Measurements from ENCODE around the gene GNAI1.

GNAI1 gene

DNA sequence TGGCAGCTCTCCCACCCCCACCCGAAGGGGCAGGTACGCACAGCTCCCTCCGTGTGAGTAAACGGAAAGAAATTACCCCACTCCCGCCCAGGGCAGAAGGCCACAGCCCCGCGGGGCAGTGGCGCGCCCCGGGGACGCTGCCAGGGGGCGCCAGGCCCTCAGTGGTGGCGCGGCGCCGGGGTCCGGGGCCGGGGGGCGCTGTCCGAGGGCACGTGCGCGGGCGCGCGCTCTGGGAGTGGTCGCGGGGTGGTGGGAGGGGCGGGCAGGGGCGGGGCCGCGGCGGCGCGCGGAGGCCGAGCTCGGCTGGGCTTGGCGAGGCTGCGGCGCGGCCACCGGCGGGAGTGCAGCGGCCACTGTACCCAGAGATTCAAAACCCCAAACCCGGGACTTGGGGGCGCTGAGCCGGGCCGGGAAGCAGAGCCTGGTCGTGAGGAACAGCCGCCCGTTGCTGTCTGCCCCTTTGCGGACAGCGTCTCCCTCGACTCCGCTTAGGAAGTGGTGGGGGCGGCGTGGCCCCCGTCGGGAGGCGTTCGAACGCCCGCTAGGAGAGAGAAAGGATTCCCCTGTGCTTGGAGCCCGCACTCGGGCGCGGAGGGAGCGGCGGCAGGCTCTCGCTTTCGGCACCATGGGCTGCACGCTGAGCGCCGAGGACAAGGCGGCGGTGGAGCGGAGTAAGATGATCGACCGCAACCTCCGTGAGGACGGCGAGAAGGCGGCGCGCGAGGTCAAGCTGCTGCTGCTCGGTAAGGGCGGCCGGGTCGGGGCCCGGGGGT, at the start of gene GNAI1:
Gene GNAI1 (plus strand): TSS at position 296 of the 773 bp plus-strand sequence. CDS start 330 bp downstream, at position 626.
- no peak for DNase-seq (ENCODE audit: low read depth)

DNA sequence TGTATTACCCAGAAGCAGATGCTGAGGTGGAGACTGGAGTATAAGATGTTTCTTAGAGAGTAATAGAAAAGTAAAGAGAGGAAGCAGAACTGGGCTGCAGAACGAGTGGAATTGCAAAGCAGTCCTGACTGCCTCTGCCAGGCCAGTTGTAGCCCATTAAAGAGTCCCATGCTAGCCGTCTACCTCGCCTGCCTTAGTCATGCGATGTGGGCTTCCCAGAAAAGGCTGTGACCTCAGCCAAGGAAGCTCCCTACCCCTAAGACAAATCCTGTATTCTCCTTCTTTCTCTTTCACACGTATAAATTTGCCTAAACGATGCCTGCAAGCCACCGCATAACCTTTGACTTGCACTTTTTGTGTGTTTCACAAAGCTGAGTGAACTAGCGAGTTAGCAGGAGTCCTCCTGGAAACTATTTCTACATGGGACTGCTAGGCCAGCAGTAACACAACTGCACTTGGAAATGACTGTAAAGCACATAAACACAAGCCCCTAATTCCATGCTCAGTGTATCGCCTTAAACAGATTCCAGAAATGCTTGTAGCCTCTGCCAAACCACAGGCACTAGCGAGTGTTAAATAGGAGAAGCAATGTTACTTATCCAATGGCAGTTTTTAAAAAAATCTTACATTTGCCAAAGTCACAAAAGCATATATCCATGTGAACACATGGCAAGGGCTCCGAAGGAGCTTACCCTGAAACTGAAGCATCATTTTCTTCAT, 47.4 kb upstream of the GNAI1 start:
- no peak for DNase-seq (ENCODE audit: low read depth)

DNA sequence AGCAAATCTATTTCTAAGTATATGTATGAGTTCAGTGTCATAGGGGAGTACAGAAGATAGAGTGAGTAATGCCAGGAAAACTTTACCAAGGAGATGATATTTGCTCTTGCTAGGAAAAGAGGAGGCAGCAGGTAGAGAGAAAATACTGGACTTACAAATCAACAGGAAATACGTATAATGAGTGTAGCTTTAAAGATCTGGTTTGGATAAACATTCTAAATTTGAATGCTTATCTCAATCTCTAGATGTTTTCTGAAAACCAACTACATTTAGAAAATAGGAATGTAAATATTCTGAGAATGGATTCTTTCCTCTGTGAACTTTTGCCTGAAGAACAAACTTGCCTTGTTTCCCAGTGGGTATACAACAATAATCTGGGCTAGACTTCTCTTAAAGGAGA, 46.9 kb upstream of the GNAI1 start:
- no peak for DNase-seq (ENCODE audit: low read depth)

DNA sequence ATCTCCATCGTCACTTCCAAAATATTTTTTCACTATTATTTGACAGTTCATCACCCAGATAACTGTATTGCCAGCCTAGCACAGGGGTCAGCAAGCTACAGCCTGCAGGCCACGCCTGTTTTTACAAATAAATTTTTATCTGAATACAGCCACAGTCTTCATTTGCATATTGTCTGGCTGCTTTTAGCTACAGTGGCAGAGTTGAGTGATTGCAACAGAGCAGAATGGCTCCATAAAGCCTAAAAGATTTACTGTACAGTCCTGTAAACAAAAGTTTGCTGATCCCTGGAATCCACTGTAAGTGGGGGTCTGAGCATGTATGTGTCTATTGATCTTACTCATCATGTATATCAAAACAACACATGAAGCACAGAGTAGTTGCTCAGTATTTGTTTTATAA, 45.9 kb upstream of the GNAI1 start:
- DNase-seq (ENCODE audit: low read depth) = no peak

DNA sequence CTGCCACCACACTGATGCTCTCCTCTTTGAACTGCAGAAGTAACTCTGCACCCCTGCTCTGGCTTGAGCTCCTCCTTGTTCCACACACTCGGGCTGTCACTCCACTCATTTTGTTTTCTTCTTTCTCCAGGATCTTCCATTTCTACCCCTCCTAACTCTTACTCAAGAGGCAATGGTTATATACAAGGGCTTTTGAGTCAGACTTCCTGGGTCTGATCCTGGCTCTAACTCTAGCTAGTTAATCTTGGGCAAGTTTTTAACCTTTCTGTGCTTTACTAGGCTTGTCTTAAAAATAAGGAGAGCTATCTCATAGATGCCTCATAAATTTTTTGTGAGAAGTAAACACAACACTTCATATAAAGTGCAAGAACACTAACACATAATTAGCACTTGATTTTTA, 45.3 kb upstream of the GNAI1 start:
- no peak for DNase-seq (ENCODE audit: low read depth)

DNA sequence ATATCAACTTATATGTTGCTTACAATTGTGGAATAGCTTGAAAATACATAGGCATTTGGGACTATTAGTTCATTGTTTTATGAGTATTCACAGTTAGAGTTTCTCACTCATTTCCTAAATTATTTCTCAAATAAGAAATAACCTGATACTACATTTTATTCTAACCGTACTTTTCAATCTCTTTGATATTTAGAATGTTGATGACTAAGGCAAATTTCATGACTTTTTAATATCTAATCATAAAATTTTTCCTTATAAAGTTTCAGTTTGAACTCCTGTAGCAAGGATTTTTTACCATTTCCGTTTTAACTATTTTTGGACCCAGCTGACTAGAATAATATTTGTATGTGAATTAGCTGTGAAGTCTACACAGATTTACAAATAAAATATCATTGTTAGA, 41.3 kb upstream of the GNAI1 start:
- DNase-seq (ENCODE audit: low read depth) = no peak

DNA sequence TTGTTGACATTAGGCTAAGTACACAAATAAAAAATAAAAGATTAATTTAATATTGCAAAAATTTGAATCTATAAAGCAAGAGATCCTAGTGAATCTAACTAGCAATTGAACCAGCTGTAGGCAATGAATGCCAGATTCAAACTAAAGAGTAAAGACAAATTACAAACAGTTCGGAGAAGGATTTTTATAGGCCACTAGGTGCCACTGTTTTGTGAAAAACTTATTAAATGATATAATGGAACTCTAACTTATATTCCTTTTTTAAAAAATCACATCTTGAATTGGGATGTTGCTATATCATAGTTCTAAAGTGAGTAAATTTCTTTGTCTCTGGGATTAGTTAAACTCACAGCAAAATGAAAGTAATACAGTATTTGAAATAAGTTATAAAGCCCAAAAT, 39.1 kb upstream of the GNAI1 start:
- no peak for DNase-seq (ENCODE audit: low read depth)

DNA sequence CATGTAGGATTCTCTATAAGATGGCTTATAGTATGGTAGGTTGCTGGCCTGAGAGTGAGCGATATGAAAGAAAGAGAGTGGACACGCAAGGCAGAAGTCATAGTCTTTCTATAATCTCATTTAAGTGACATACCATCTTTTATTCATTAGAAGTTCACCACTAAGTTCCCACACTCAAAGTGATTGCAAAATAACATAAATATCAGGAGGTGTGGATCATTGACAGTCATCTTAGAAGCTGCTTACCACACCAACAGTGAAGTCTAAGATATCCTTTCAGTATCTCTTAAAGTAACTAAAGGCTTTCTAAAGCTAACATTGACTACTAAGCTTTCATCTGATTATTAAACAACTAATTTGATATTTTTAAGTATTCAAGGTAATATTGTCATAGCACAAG, 36.9 kb upstream of the GNAI1 start:
- DNase-seq (ENCODE audit: low read depth) = no peak

DNA sequence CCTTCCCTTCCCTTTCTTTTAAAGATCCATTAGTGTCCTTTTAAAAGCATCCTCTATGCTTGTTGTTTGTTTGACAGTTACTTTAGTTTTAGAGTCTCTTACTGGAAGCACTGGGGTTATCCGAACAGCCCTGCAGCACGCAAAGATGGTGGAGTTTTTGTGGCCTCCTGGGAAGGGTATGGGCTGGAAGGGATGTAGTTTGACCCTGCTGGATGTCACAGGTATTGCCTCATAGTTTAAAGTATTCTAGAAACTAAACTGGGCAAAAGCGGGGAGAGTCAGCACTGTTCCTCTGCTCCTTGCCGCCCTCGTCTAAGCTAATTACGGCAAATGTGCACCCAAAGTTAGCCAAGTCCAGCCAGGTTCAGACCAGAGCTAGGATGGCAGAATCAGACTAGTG, 35.8 kb upstream of the GNAI1 start:
- no peak for DNase-seq (ENCODE audit: low read depth)

DNA sequence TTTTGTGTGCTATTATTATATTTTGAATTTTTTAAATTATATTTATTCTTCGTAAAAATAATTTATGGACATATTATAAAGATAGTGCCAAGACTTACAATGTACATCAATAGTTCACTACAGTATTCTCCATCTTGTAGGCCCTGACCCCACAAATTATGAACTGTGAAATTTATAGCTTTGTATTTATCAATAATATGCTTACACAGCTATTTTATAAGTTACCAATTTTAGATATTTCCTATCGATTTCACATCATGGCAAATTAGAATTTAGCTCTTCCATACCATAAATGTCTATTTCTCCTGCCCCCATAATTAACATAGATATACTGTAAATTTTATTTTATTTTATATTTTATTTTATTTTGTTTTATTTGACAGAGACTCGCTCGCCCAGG, 34.4 kb upstream of the GNAI1 start:
- no peak for DNase-seq (ENCODE audit: low read depth)

DNA sequence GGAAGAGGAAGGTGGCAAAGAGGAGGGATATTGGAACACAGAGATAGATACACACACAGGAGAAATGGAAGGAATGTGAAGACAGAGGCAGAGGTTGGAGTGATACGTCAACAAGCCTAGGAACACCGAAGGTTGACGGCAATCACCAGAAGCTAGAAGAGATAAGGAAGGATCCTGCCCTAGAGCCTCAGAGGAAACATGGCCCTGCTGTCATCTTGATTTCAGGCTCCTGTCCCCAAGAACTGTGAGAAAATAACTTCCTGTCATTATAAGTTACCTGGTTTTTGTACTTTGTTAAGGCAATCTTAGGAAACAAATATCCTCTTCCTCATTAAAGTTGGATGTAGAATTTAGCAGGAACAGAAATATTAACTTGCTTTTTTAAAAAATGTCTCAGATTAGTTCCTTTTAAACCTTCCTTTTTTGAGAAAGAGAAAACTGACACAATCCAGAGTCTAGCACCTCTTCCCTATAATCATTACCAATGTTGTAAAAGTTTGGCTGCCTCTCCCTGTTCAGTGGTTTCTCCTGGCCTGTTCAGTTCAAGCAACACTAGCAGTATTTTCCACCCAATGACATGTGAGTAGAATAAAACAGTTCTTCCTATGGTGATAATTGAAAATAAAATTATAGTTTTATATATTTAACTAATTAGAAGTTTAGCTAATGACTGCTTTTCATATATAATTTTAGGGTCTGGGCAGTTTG, 28.8 kb upstream of the GNAI1 start:
- no peak for DNase-seq (ENCODE audit: low read depth)

DNA sequence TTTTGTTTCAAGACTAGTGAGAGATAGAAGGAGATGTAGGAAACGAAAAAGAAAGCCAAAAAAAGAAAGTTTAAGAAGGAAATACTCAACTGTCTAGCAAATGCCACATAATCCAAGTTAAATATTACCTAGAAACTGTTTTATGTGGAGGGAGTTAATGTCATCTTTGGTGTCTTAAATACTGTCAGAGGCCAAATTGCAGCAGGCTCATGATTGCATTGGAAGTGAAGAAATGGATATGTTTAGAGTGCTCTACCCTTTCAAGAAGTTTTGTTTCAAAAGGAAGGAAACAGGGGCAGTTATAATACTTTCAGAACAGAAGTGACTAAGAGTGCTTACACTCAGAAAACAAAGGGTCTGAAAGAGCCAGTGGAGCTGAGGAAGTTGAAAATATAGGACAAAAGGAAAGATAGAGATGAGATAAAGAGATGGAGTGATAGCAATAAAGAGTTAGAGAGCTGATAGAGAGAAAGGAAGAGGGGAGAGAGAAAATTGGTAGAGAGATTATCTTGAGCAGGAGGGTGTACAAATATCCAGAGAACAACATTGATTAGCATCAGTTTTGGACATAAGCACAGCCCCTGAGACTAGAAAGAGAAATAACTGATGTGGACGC, 28.0 kb upstream of the GNAI1 start:
- DNase-seq (ENCODE audit: low read depth) = no peak

DNA sequence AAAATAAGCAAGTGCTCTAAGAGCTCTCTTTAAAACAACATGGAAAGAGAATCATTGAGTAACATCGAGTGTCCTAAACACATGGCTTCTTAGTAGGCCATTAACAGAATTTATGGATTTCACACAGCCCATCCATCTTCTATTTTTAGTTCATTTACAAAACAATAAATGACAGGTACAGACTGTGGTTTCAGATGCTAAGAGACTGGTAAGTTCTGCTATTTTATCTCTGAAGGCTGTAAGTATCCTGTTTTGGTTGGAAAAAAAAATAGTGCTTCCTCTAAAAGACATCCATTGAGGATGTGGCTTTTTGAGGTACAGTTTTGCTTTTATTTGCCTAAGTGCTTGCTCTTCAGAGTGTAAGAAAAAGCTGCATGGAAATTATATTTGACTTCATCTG, 27.4 kb upstream of the GNAI1 start:
- DNase-seq (ENCODE audit: low read depth) = no peak

DNA sequence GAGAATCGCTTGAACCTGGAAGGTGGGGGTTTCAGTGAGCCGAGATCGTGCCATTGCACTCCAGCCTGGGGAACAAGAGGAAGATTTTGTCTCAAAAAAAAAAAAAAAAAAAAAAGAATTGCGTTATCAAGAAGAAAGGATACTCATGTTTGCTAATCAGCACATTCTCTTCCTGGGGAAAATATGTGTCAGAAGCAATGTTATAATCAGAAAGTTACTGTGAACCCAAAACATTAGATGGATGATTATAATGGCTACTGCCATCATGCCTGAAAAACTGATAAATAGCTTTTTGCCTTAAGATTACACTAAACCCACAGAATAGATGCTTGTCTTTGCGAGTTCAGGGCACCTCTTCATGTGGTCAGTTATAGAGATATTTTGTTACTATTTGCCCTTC, 24.3 kb upstream of the GNAI1 start:
- no peak for DNase-seq (ENCODE audit: low read depth)

DNA sequence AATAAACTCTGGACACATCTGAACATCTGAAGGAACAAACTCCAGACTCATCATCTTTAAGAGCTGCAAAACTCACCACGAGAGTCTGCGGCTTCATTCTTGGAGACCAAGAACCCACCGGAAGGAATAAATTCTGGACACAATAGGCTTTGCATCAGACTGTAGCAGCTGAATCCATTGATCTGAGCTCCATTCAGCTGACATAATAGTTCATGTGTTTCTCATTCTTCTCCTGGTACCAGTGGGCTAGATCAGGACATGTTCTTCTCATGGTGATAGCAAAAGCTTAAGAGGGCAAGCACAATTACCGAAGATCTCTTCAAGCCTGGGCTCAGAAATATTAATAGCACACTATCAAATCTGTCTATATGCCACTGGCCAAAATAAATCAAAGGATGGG, 20.5 kb upstream of the GNAI1 start:
- DNase-seq (ENCODE audit: low read depth) = no peak

DNA sequence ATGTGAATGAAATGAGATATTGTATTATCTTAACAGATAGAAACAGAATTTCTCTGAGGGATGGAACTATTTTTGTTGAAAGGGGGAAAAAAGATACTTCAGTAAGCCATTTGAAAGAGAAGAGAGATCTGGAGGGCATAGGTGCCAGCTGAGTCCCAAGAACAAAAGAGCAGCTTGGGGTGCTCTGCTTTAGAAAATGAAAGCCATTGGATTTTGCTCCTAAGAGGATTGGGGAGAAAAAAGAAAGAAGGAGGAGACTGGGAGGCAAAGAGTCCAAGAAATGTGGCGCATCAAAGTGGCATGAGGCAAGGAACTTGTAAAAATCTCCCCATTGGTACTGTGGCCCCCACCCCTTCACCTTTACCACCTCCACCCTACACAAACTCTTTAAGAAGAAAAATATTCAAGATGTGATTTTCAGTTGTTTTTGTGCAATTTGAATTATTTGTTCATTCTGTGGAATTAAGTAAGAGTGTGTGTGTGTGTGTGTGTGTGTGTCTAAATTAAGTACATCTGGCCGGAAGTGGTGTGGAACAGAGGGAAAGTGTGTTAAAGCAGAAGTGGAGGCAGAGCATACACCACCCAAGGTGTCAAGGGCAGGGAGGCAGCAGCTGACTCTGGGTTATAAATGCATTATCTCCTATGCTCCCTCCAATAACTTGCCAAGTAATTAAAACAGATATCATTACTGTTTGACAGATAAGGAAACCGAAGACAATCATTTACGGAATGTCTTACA, 9.9 kb upstream of the GNAI1 start:
- DNase-seq (ENCODE audit: low read depth) = no peak

DNA sequence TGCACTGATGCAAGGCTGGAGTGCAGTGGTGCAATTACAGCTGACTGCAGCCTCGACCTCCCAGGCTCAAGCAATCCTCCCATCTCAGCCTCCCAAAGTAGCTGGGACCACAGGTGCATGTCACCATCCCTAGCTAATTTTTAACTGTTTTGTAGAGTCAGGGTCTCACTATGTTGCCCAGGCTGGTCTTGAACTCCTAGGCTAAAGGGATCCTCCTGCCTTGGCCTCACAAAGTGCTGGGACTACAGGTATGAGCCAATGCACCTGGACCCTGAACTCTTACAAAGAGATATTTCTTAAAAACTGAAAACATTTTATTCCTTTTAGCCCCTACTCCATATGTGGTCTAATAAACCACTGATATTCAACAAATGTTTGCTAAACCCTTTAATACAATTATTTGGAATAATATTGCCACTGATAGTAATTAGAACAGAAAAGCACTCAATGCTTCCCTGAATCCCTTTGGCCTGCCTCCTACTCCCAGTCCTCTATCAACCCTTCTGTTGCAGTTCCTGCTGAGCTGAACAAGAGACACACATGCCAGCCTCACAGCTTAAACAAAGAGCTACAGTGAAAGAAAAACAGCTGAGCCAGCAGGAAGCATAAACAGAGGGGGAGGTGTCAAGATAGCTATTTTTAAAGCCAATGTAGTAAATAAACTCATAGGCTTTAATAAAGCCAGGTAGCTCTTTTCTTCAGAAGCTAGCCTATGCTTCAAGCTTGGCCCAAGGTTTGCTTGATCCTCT, 7.0 kb upstream of the GNAI1 start:
- DNase-seq (ENCODE audit: low read depth) = no peak

DNA sequence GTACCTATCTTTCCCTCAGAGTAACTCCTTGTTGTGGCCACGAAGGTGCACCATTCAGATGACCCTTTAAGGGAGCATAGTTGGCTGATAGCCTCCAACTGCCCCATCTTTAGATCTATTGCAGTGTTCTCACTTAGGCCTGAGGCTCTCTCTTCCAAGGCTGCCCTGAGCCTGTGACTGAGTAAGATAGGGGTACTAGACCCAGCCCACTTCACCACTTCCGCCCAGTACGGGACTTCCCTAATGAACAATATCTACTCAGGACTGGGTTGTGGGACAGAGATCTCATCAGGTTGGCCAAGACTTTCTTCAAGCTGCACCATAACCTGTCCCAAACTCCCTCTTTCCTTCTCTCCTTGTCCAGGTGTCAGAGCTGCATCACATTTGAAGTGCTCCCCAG, 5.7 kb upstream of the GNAI1 start:
- no peak for DNase-seq (ENCODE audit: low read depth)

DNA sequence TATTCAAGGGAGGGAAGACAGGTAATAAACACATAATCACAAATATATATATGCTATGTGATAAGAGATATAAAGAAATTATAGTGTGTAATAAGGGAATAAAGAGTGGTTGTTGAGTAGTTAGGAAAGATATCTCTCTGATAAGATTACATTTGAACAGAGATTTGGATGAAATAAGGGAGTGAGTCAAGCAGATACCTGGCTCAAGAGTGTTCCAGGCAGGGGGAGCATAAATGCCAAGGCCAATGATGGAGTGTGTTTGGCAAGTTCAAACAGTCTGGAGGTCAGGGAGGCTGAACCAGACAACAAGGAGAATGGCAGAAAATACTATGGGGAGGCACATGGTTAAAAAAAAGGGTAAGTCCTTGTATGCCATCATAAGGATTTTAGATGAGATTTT, 4.8 kb upstream of the GNAI1 start:
- no peak for DNase-seq (ENCODE audit: low read depth)

DNA sequence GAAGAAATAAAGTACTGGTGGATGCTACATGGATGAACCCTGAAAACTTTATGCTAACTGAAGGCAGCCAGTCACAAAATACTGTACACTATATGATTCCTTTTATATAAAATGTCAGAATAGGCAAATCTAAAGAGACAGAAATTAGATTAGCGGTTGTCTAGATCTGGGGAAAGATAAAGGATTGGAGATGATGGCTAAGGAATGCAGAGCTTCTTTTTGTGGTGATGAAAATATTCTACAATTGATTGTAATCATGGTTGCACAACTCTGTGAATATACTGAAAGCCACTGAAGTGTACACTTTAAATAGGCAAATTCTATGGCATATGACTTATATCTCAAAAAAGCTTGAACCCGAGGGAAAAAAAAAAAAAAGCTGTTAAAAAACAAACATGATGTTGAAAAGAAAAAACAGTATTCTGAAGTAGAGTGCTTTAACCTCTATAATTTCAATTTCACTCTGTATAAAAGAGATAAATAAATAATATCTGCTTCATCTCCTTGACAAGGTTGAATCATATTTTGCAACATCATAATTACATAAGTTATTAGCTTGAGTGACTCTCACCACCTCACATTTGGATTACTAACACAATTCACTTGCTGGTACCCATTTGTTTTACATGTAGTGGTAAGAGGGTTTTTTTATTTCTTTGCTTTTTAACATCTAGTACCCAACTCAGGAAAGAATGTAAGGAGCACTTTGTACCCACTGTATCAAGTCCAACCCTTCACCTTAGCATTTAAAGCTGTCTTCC, 2.8 kb upstream of the GNAI1 start:
- no peak for DNase-seq (ENCODE audit: low read depth)

DNA sequence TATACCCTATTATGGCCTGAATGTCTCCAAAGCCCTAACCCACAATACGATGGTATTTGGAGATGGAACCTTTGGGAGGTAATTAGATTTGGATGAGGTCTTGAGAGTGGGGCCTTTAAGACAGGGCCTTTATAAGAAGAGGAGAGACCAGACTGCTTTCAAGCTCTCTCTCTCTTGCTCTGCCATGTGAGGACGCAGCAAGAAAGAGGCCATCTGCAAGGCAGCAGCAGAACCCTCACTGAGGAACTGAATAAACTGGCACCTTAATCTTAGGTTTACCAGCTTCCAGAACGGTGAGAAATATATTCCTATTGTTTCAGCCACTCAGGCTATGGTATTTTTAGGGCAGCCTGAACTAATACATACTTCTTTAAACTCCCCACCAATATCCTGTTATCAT, 2.0 kb upstream of the GNAI1 start:
- DNase-seq (ENCODE audit: low read depth) = no peak

All from T-helper 22 cell (primary cell).